HEK293 (cell line): Measurements from ENCODE around the gene MYO1D.

Experiments
- CTCF ChIA-PET: fragments of 350-600 bp; formaldehyde crosslinking; extraction: SDS; loops from one replicate; lab custom pipeline; 2021; ENCODE audit warnings: antibody characterized with exemption; lab: Yijun Ruan, JAX
- POLR2A ChIA-PET: fragments of 300-600 bp; formaldehyde crosslinking; extraction: SDS; loops from one replicate; lab custom pipeline; 2020; ENCODE audit warnings: antibody characterized with exemption, inconsistent platforms; lab: Yijun Ruan, JAX
- H3K27ac ChIP-seq: fragments of 200-500 bp; sonication (Bioruptor generic); 2 replicates; pipeline ENCODE4 v1.5.1; 2014; ENCODE audit warnings: low read depth, low read length, control low read depth, inconsistent platforms; ENCODE audit errors: extremely low read depth
- H3K36me3 ChIP-seq, 2 experiments: fragments of 200-500 bp in 1 of 2; sonication (Bioruptor generic) in 1 of 2; 1 replicate in 1 of 2; 2 replicates in 1 of 2; pipeline ENCODE4 v1.5.1; 2014 to 2017; ENCODE audit warnings: inconsistent platforms in 2 of 2, low read length in 2 of 2; ENCODE audit not compliant: control insufficient read depth in 2 of 2, insufficient read depth in 1 of 2
- H3K4me1 ChIP-seq: fragments of 200-500 bp; sonication (Bioruptor generic); 2 replicates; pipeline ENCODE4 v1.5.1; 2014; ENCODE audit warnings: mild to moderate bottlenecking, low read length, inconsistent platforms; ENCODE audit not compliant: control insufficient read depth, insufficient read depth
- H3K4me3 ChIP-seq: 2 replicates; pipeline ENCODE4 v1.5.1; 2011; ENCODE audit warnings: low read depth, mild to moderate bottlenecking, control low read depth, low read length, moderate library complexity
- H3K9me3 ChIP-seq: fragments of 200-500 bp; sonication (Bioruptor generic); 2 replicates; pipeline ENCODE4 v1.5.1; 2014; ENCODE audit warnings: low read depth, low read length, inconsistent platforms; ENCODE audit not compliant: control insufficient read depth, insufficient read depth
- ELK4 ChIP-seq: IDR thresholded peaks from 2 replicates; pipeline ENCODE4 v1.6.1; 2011; ENCODE audit warnings: mild to moderate bottlenecking, low read depth, low read length, borderline replicate concordance
- GLI4 ChIP-seq: fragments of 450-650 bp; formaldehyde crosslinking; IDR thresholded peaks from 2 replicates; pipeline ENCODE4 v1.5.1; 2016; ENCODE audit warnings: missing biosample characterization, missing genetic modification characterization
- HIC1 ChIP-seq: fragments of 450-650 bp; formaldehyde crosslinking; IDR thresholded peaks from 2 replicates; pipeline ENCODE4 v1.5.1; 2016; ENCODE audit warnings: missing biosample characterization, missing genetic modification characterization
- KLF8 ChIP-seq: fragments of 450-650 bp; formaldehyde crosslinking; IDR thresholded peaks from 2 replicates; pipeline ENCODE4 v1.5.1; 2016; ENCODE audit warnings: missing biosample characterization, missing genetic modification characterization
- MYNN ChIP-seq: fragments of 450-650 bp; formaldehyde crosslinking; IDR thresholded peaks from 2 replicates; pipeline ENCODE4 v1.5.1; 2016; ENCODE audit warnings: missing biosample characterization, missing genetic modification characterization, borderline replicate concordance
- SP2 ChIP-seq: fragments of 450-650 bp; formaldehyde crosslinking; IDR thresholded peaks from 2 replicates; pipeline ENCODE4 v1.5.1; 2016; ENCODE audit warnings: missing biosample characterization, missing genetic modification characterization
- SP7 ChIP-seq: fragments of 450-650 bp; formaldehyde crosslinking; IDR thresholded peaks from 2 replicates; pipeline ENCODE4 v1.5.1; 2016; ENCODE audit warnings: missing biosample characterization, missing genetic modification characterization
- TRIM28 ChIP-seq: IDR thresholded peaks from 2 replicates; pipeline ENCODE4 v1.6.1; 2011; ENCODE audit warnings: low read length, control low read depth, borderline replicate concordance
- ZNF169 ChIP-seq: fragments of 450-650 bp; formaldehyde crosslinking; IDR thresholded peaks from 2 replicates; pipeline ENCODE4 v1.5.1; 2016; ENCODE audit warnings: missing biosample characterization, missing genetic modification characterization
- ZNF23 ChIP-seq: fragments of 450-650 bp; formaldehyde crosslinking; IDR thresholded peaks from 2 replicates; pipeline ENCODE4 v1.5.1; 2016; ENCODE audit warnings: missing biosample characterization, missing genetic modification characterization, borderline replicate concordance
- ZNF266 ChIP-seq: fragments of 450-650 bp; formaldehyde crosslinking; IDR thresholded peaks from 2 replicates; pipeline ENCODE4 v1.5.1; 2016; ENCODE audit warnings: missing biosample characterization, missing genetic modification characterization, low read depth
- ZNF292 ChIP-seq: fragments of 450-650 bp; formaldehyde crosslinking; IDR thresholded peaks from 2 replicates; pipeline ENCODE4 v1.5.1; 2016; ENCODE audit warnings: low read depth, missing biosample characterization, missing genetic modification characterization, borderline replicate concordance
- ZNF394 ChIP-seq: fragments of 450-650 bp; formaldehyde crosslinking; IDR thresholded peaks from 2 replicates; pipeline ENCODE4 v1.5.1; 2016; ENCODE audit warnings: missing biosample characterization, missing genetic modification characterization, mild to moderate bottlenecking, moderate library complexity, borderline replicate concordance
- ZNF433 ChIP-seq: fragments of 450-650 bp; formaldehyde crosslinking; IDR thresholded peaks from 2 replicates; pipeline ENCODE4 v1.5.1; 2016; ENCODE audit warnings: missing biosample characterization, missing genetic modification characterization, low read depth
- ZNF473 ChIP-seq: fragments of 450-650 bp; formaldehyde crosslinking; IDR thresholded peaks from 2 replicates; pipeline ENCODE4 v1.5.1; 2017; ENCODE audit warnings: missing biosample characterization, missing genetic modification characterization
- ZNF555 ChIP-seq: fragments of 450-650 bp; formaldehyde crosslinking; conservative IDR thresholded peaks from 2 replicates; pipeline ENCODE4 v1.5.1; 2017; ENCODE audit warnings: missing biosample characterization, mild to moderate bottlenecking, missing genetic modification characterization, inconsistent platforms
- ZNF600 ChIP-seq: fragments of 450-650 bp; formaldehyde crosslinking; IDR thresholded peaks from 2 replicates; pipeline ENCODE4 v1.5.1; 2016; ENCODE audit warnings: missing biosample characterization, missing genetic modification characterization
- ZNF629 ChIP-seq: fragments of 450-650 bp; formaldehyde crosslinking; IDR thresholded peaks from 2 replicates; pipeline ENCODE4 v1.5.1; 2017; ENCODE audit warnings: missing biosample characterization, missing genetic modification characterization
- ZNF639 ChIP-seq: fragments of 450-650 bp; formaldehyde crosslinking; IDR thresholded peaks from 2 replicates; pipeline ENCODE4 v1.5.1; 2016; ENCODE audit warnings: missing biosample characterization, missing genetic modification characterization
- ZNF677 ChIP-seq: fragments of 450-650 bp; IDR thresholded peaks from 2 replicates; pipeline ENCODE4 v1.5.0; 2018; ENCODE audit warnings: missing biosample characterization, mild to moderate bottlenecking, missing genetic modification characterization, moderate library complexity
- ZNF792 ChIP-seq: fragments of 450-650 bp; formaldehyde crosslinking; IDR thresholded peaks from 2 replicates; pipeline ENCODE4 v1.5.1; 2016; ENCODE audit warnings: missing biosample characterization, missing genetic modification characterization
- ZXDB ChIP-seq: fragments of 450-650 bp; formaldehyde crosslinking; IDR thresholded peaks from 2 replicates; pipeline ENCODE4 v1.5.1; 2016; ENCODE audit warnings: missing biosample characterization, missing genetic modification characterization

The MYO1D gene

GRCh38 chr17:32512328-32512727 is 364.6 kb downstream of the MYO1D start:
- POLR2A ChIA-PET, result no interaction called here

GRCh38 chr17:32510466-32510865 is 366.5 kb downstream of the MYO1D start:
- TF ChIP-seq ZXDB (tag by site-specific recombination) (no peak), ZNF23 (tag by site-specific recombination) (no peak), TRIM28 (no peak), ZNF292 (no peak), ZNF677 (tag by site-specific recombination) (no peak), ZNF394 (tag by site-specific recombination) (no peak), GLI4 (tag by site-specific recombination) (no peak), SP2 (tag by site-specific recombination) (no peak), ZNF629 (tag by site-specific recombination) (no peak), ZNF792 (tag by site-specific recombination) (no peak), ZNF639 (tag by site-specific recombination) (no peak), ZNF169 (no peak), ZNF433 (no peak), HIC1 (no peak), SP7 (tag by site-specific recombination) (no peak), ELK4 (no peak), ZNF473 (no peak), ZNF266 (tag by site-specific recombination) (no peak), ZNF600 (tag by site-specific recombination) (no peak)
- Histone ChIP-seq H3K4me1 (no peaks in the 10 kb centered on the region), H3K36me3 (no peaks in the 10 kb centered on the region), H3K4me3 (no peak overlapping the region), H3K27ac (no peak overlapping the region), H3K9me3 (no peaks in the 10 kb centered on the region)
- CTCF ChIA-PET, result interaction anchor here (0.6 kb wide), 3 partner anchors 32 to 399 kb away, joined by 3 to 6 read pairs (median 3); no protein-coding TSS in a partner anchor
- POLR2A ChIA-PET, result interaction anchor here (0.6 kb wide), 2 partner anchors 8 to 37 kb away, joined by 3 to 4 read pairs; no protein-coding TSS in a partner anchor

More at GRCh38 chr17:32512328-32512727, 364.6 kb downstream of the MYO1D start:
- no peaks in the 10 kb centered on the region for H3K36me3 ChIP-seq
- no peak overlapping the region for H3K4me3 ChIP-seq
- peaks cover 7% of the 10 kb centered on the region for H3K4me1 ChIP-seq
- no peaks in the 10 kb centered on the region for H3K9me3 ChIP-seq
- CTCF ChIA-PET, result interaction anchor here (0.6 to 1.5 kb wide), 3 partner anchors 50 to 146 kb away, joined by 3 to 6 read pairs (median 4); no protein-coding TSS in a partner anchor
- H3K27ac ChIP-seq, result no peak overlapping the region
- no peak for TF ChIP-seq MYNN (tag by site-specific recombination)
- no peak for TF ChIP-seq ZNF555 (tag by site-specific recombination)
- no peak for TF ChIP-seq KLF8 (tag by site-specific recombination)
